ENCODE data around the gene ITK.

The ITK gene

GRCh38 chr5:157278319-157279037 lies 97.8 kb downstream of the ITK start:
- no peak overlapping the region for H4K12ac ChIP-seq (ENCODE audit: low read depth, low read length)
- H3K27ac ChIP-seq (ENCODE audit: low read depth, low read length), result no peak overlapping the region
- no peak overlapping the region for H2BK12ac ChIP-seq (ENCODE audit: low read length)
- no CpG with 5 or more reads among the region's 2 CpGs for WGBS (ENCODE audit: extremely low coverage, insufficient coverage, insufficient read length)
- H2BK120ac ChIP-seq (ENCODE audit: insufficient read depth, low read length, poor library complexity), result no peak overlapping the region
- no peaks in the 10 kb centered on the region for H3K9me3 ChIP-seq (ENCODE audit: insufficient read depth, low read depth, low read length)
- H3K9ac ChIP-seq (ENCODE audit: low read length), result no peak overlapping the region
- no peaks in the 10 kb centered on the region for H3K36me3 ChIP-seq (ENCODE audit: control insufficient read depth in 1 of 2, insufficient read depth in 2 of 2, low read length in 2 of 2)
- H3K23ac ChIP-seq (ENCODE audit: low read length), result no peak overlapping the region
- H4K8ac ChIP-seq (ENCODE audit: low read depth, low read length), result no peak overlapping the region
- no peak overlapping the region for H3K4me2 ChIP-seq (ENCODE audit: low read length)
- H3K79me2 ChIP-seq (ENCODE audit: control insufficient read depth, insufficient read depth, low read length, poor library complexity), result no peaks in the 10 kb centered on the region
- H3K14ac ChIP-seq (ENCODE audit: low read length), result no peak overlapping the region
- no peak overlapping the region for H3K4ac ChIP-seq (ENCODE audit: low read depth, low read length)
- no peak overlapping the region for H3K18ac ChIP-seq (ENCODE audit: low read length)
- H3K27me3 ChIP-seq (ENCODE audit: insufficient read depth, low read length), result no peaks in the 10 kb centered on the region
- no peaks in the 10 kb centered on the region for H3K79me1 ChIP-seq (ENCODE audit: low read length)
- no peaks in the 10 kb centered on the region for H3K4me1 ChIP-seq (ENCODE audit: control insufficient read depth in 1 of 2, insufficient read depth in 2 of 2, low read length in 2 of 2)
- H2BK5ac ChIP-seq (ENCODE audit: low read depth, low read length, poor library complexity), result no peak overlapping the region
- no peak overlapping the region for H3K4me3 ChIP-seq (ENCODE audit: low read depth, low read length)
- no peak for DNase-seq
- H4K91ac ChIP-seq (ENCODE audit: low read depth, low read length), result no peak overlapping the region
- no peak overlapping the region for H2AK5ac ChIP-seq (ENCODE audit: low read length)
- H2AFZ ChIP-seq (ENCODE audit: insufficient read depth, low read length, poor library complexity), result no peak overlapping the region

GRCh38 chr5:157279605-157280239 lies 99.1 kb downstream of the ITK start:
- Histone ChIP-seq H3K9ac (ENCODE audit: low read length) (no peak overlapping the region), H3K9me3 (ENCODE audit: insufficient read depth, low read depth, low read length) (no peaks in the 10 kb centered on the region), H2BK12ac (ENCODE audit: low read length) (no peak overlapping the region), H4K8ac (ENCODE audit: low read depth, low read length) (no peak overlapping the region), H2BK5ac (ENCODE audit: low read depth, low read length, poor library complexity) (no peak overlapping the region), H2AFZ (ENCODE audit: insufficient read depth, low read length, poor library complexity) (no peak overlapping the region), H2AK5ac (ENCODE audit: low read length) (no peak overlapping the region), H3K27me3 (ENCODE audit: insufficient read depth, low read length) (no peaks in the 10 kb centered on the region), H3K4me2 (ENCODE audit: low read length) (no peak overlapping the region), H3K4me3 (ENCODE audit: low read depth, low read length) (no peak overlapping the region), H3K4ac (ENCODE audit: low read depth, low read length) (no peak overlapping the region), H3K14ac (ENCODE audit: low read length) (no peak overlapping the region), H4K91ac (ENCODE audit: low read depth, low read length) (no peak overlapping the region), H3K23ac (ENCODE audit: low read length) (no peak overlapping the region), H3K36me3 (ENCODE audit: control insufficient read depth in 1 of 2, insufficient read depth in 2 of 2, low read length in 2 of 2) (no peaks in the 10 kb centered on the region), H3K4me1 (ENCODE audit: control insufficient read depth in 1 of 2, insufficient read depth in 2 of 2, low read length in 2 of 2) (no peaks in the 10 kb centered on the region), H3K79me2 (ENCODE audit: control insufficient read depth, insufficient read depth, low read length, poor library complexity) (no peaks in the 10 kb centered on the region), H3K79me1 (ENCODE audit: low read length) (no peaks in the 10 kb centered on the region), H4K12ac (ENCODE audit: low read depth, low read length) (no peak overlapping the region), H3K18ac (ENCODE audit: low read length) (no peak overlapping the region), H2BK120ac (ENCODE audit: insufficient read depth, low read length, poor library complexity) (no peak overlapping the region), H3K27ac (ENCODE audit: low read depth, low read length) (no peak overlapping the region)
- no CpG with 5 or more reads among the region's 7 CpGs for WGBS (ENCODE audit: extremely low coverage, insufficient coverage, insufficient read length)
- no peak for DNase-seq

GRCh38 chr5:157280927-157281326 lies 100.3 kb downstream of the ITK start:
- Histone ChIP-seq H3K36me3 (ENCODE audit: control insufficient read depth in 1 of 2, insufficient read depth in 2 of 2, low read length in 2 of 2) (no peaks in the 10 kb centered on the region), H3K4me1 (ENCODE audit: control insufficient read depth in 1 of 2, insufficient read depth in 2 of 2, low read length in 2 of 2) (no peaks in the 10 kb centered on the region), H2BK5ac (ENCODE audit: low read depth, low read length, poor library complexity) (no peak overlapping the region), H3K4me2 (ENCODE audit: low read length) (no peak overlapping the region), H2BK12ac (ENCODE audit: low read length) (no peak overlapping the region), H2AK5ac (ENCODE audit: low read length) (no peak overlapping the region), H3K9me3 (ENCODE audit: insufficient read depth, low read depth, low read length) (no peaks in the 10 kb centered on the region), H4K91ac (ENCODE audit: low read depth, low read length) (no peak overlapping the region), H3K4me3 (ENCODE audit: low read depth, low read length) (no peak overlapping the region), H3K4ac (ENCODE audit: low read depth, low read length) (no peak overlapping the region), H3K79me1 (ENCODE audit: low read length) (no peaks in the 10 kb centered on the region), H3K27ac (ENCODE audit: low read depth, low read length) (no peak overlapping the region), H4K12ac (ENCODE audit: low read depth, low read length) (no peak overlapping the region), H2BK120ac (ENCODE audit: insufficient read depth, low read length, poor library complexity) (no peak overlapping the region), H3K9ac (ENCODE audit: low read length) (no peak overlapping the region), H3K27me3 (ENCODE audit: insufficient read depth, low read length) (no peaks in the 10 kb centered on the region), H3K79me2 (ENCODE audit: control insufficient read depth, insufficient read depth, low read length, poor library complexity) (no peaks in the 10 kb centered on the region), H2AFZ (ENCODE audit: insufficient read depth, low read length, poor library complexity) (no peak overlapping the region), H3K23ac (ENCODE audit: low read length) (no peak overlapping the region), H4K8ac (ENCODE audit: low read depth, low read length) (no peak overlapping the region), H3K14ac (ENCODE audit: low read length) (no peak overlapping the region), H3K18ac (ENCODE audit: low read length) (no peak overlapping the region)
- DNase-seq, result no peak
- no CpG with 5 or more reads among the region's 3 CpGs for WGBS (ENCODE audit: extremely low coverage, insufficient coverage, insufficient read length)

GRCh38 chr5:157282150-157282549 lies 101.5 kb downstream of the ITK start:
- no peak overlapping the region for H2AK5ac ChIP-seq (ENCODE audit: low read length)
- H3K27me3 ChIP-seq (ENCODE audit: insufficient read depth, low read length), result no peaks in the 10 kb centered on the region
- H3K4me1 ChIP-seq (ENCODE audit: control insufficient read depth in 1 of 2, insufficient read depth in 2 of 2, low read length in 2 of 2), result no peaks in the 10 kb centered on the region
- DNase-seq, result no peak
- H2BK5ac ChIP-seq (ENCODE audit: low read depth, low read length, poor library complexity), result no peak overlapping the region
- no peaks in the 10 kb centered on the region for H3K79me1 ChIP-seq (ENCODE audit: low read length)
- H3K27ac ChIP-seq (ENCODE audit: low read depth, low read length), result no peak overlapping the region
- no peaks in the 10 kb centered on the region for H3K9me3 ChIP-seq (ENCODE audit: insufficient read depth, low read depth, low read length)
- no peak overlapping the region for H2BK12ac ChIP-seq (ENCODE audit: low read length)
- no peak overlapping the region for H3K4me2 ChIP-seq (ENCODE audit: low read length)
- H4K91ac ChIP-seq (ENCODE audit: low read depth, low read length), result no peak overlapping the region
- H3K4ac ChIP-seq (ENCODE audit: low read depth, low read length), result no peak overlapping the region
- H3K14ac ChIP-seq (ENCODE audit: low read length), result no peak overlapping the region
- no peaks in the 10 kb centered on the region for H3K36me3 ChIP-seq (ENCODE audit: control insufficient read depth in 1 of 2, insufficient read depth in 2 of 2, low read length in 2 of 2)
- H2AFZ ChIP-seq (ENCODE audit: insufficient read depth, low read length, poor library complexity), result no peak overlapping the region
- H3K9ac ChIP-seq (ENCODE audit: low read length), result no peak overlapping the region
- no peak overlapping the region for H4K12ac ChIP-seq (ENCODE audit: low read depth, low read length)
- H3K4me3 ChIP-seq (ENCODE audit: low read depth, low read length), result no peak overlapping the region
- no peak overlapping the region for H3K18ac ChIP-seq (ENCODE audit: low read length)
- no peak overlapping the region for H3K23ac ChIP-seq (ENCODE audit: low read length)
- no peak overlapping the region for H2BK120ac ChIP-seq (ENCODE audit: insufficient read depth, low read length, poor library complexity)
- H4K8ac ChIP-seq (ENCODE audit: low read depth, low read length), result no peak overlapping the region
- H3K79me2 ChIP-seq (ENCODE audit: control insufficient read depth, insufficient read depth, low read length, poor library complexity), result no peaks in the 10 kb centered on the region

All from trophoblast cell (in vitro differentiated cells and primary cell).